Thyroid gland (tissue), 4 donors: ENCODE measurements around the gene ANKRD33B.

ENCODE experiments used
- CTCF ChIP-seq, 6 experiments: fragments of 200-600 bp in 3 of 6; fragments of 450-650 bp in 3 of 6; sonication (generic) in 3 of 6; IDR thresholded peaks; one replicate each; pipeline ENCODE4 v1.5.1; 2016 to 2019; ENCODE audit warnings: antibody characterized with exemption in 6 of 6, mild to moderate bottlenecking in 2 of 6, inconsistent platforms in 1 of 6, moderate library complexity in 1 of 6
- POLR2A ChIP-seq, 2 donors: fragments of 450-650 bp; IDR thresholded peaks; one replicate each; pipeline ENCODE4 v1.6.1; 2017; ENCODE audit warnings: antibody characterized with exemption in 2 of 2, mild to moderate bottlenecking in 2 of 2, moderate library complexity in 1 of 2

- TF ChIP-seq CTCF (IDR thresholded peaks at IDR 0.05) (no peak), POLR2A (IDR thresholded peaks at IDR 0.05) (no peak)
These were observed 41.1 kb downstream of the ANKRD33B start for GRCh38 chr5:10604975-10605374.
